NCI-H1694 treated with DMSO at 0.1 percent for 48 hours (cell line): ENCODE results near the gene NRIP2.
A peak's percentile ranks its signal among the peaks of the same experiment; 100 is the strongest.
"Not testable (repeated sequence)": the region's sequence is repeated elsewhere in the genome, so short reads cannot be mapped to it uniquely, and the experiment has no call there.

ENCODE experiments used
- DNase-seq: peaks from one replicate; lab custom pipeline; 2025; lab: John Stamatoyannopoulos, UW

Gene NRIP2

GRCh38 chr12:2834581-2835491 is at the start of gene NRIP2:
Gene NRIP2 (minus strand): TSS chr12:2835035. CDS start chr12:2834983, 52 bp downstream.
- DNase-seq: peak; percentile 43

GRCh38 chr12:2879853-2880252 is 45.0 kb upstream of the NRIP2 start:
- no peak for DNase-seq

GRCh38 chr12:2877953-2878732 is 43.3 kb upstream of the NRIP2 start:
- no peak for DNase-seq

- DNase-seq: peak; percentile 81
Measured at GRCh38 chr12:2877047-2877952, 42.5 kb upstream of the NRIP2 start, which contains the start of the genes FOXM1 and RHNO1. Gene FOXM1 (minus strand): TSS chr12:2877174. CDS start chr12:2874478, 2,696 bp downstream. Gene RHNO1 (plus strand): TSS chr12:2877223. CDS start chr12:2885367, 8,144 bp downstream.

GRCh38 chr12:2876431-2877046 is 41.7 kb upstream of the NRIP2 start:
- DNase-seq: peak; percentile 23

- DNase-seq: not testable (repeated sequence)
Measured at GRCh38 chr12:2868986-2869632, 34.3 kb upstream of the NRIP2 start.

GRCh38 chr12:2864198-2864597 is 29.4 kb upstream of the NRIP2 start:
- no peak for DNase-seq

GRCh38 chr12:2863402-2863801 is 28.6 kb upstream of the NRIP2 start:
- not testable (repeated sequence) for DNase-seq

GRCh38 chr12:2862876-2863275 is 28.0 kb upstream of the NRIP2 start:
- no peak for DNase-seq

GRCh38 chr12:2860170-2860569 is 25.3 kb upstream of the NRIP2 start:
- DNase-seq: no peak

GRCh38 chr12:2858944-2859421 is 24.1 kb upstream of the NRIP2 start:
- no peak for DNase-seq

GRCh38 chr12:2858334-2858733 is 23.5 kb upstream of the NRIP2 start:
- no peak for DNase-seq

GRCh38 chr12:2857576-2857975 is 22.7 kb upstream of the NRIP2 start:
- no peak for DNase-seq

GRCh38 chr12:2857021-2857431 is 22.2 kb upstream of the NRIP2 start, which contains the start of gene TEX52:
Gene TEX52 (minus strand): TSS chr12:2857039. CDS start chr12:2857026, 13 bp downstream.
- DNase-seq: no peak

- DNase-seq: no peak
Measured at GRCh38 chr12:2856051-2856450, 21.2 kb upstream of the NRIP2 start.

- DNase-seq: no peak
Measured at GRCh38 chr12:2855546-2855945, 20.7 kb upstream of the NRIP2 start.

GRCh38 chr12:2854669-2855453 is 20.0 kb upstream of the NRIP2 start:
- DNase-seq: no peak

GRCh38 chr12:2853626-2854025 is 18.8 kb upstream of the NRIP2 start:
- DNase-seq: peak; percentile 72

- no peak for DNase-seq
Measured at GRCh38 chr12:2851931-2852330, 17.1 kb upstream of the NRIP2 start.

- no peak for DNase-seq
Measured at GRCh38 chr12:2845280-2845679, 10.4 kb upstream of the NRIP2 start.
